ENCODE results near the gene FRMD4A.

GRCh38 chr10:13725594-13725993, 605.1 kb downstream of the FRMD4A start:
- TF ChIP-seq POLR2A (IDR thresholded peaks at IDR 0.05; ENCODE audit: low read depth, low read length) = no peak
- TF ChIP-seq TAF1 (IDR thresholded peaks at IDR 0.05; ENCODE audit: low read depth, low read length) = no peak
- no peak for TF ChIP-seq POLR2AphosphoS5 (IDR thresholded peaks at IDR 0.05; ENCODE audit: low read depth, low read length)
